ENCODE measurements around the gene CTRL. TPM values are rescaled to one million over a fixed set of nuclear protein-coding genes. Genes with fewer than 3 reads are reported as not detected.

The CTRL gene
- total RNA-seq, 2 donors from 2014 or later = 6.7 to 8.4 TPM

DNA sequence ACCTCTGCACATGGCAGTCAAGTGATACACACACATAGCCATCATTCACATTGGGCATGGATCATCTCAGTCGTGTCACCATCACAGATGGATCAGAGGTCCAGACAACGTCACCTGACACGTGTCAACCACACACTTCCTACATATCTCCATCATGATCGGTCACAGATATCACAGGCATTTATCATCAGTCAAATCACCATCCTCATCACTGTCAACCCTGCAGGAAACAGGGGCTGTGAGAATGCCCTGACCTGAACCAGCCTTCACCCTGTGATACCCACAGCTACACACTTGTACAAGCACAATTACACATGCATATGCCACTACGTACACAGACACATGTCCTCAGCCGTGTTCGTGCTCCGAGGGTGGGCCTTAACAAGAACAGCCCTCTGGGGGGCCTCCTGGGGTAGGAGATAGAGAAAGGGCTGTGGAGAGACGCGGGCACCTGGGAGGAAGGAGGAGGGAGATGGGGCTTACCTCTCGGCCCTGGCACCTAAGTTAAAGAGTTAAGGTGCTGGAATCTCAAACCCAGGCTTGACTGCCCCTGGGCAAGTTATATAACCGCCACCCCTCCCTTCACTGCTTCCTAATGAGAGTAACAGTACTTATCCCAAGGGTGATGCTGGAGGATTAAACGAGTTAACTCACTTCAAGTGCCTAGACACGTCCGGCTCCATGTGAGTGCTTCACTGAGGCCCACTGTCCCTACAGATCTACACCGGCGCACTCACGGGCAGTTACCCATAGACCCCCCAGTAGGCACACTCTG, 35.7 kb upstream of the CTRL start:
- ATAC-seq (no peak), DNase-seq (no peak)
- Mint-ChIP-seq H3K36me3 (ENCODE audit: low read depth) (no peaks in the 10 kb centered on the region), H3K27ac (peak overlapping the region; percentile 92), H3K4me3 (peak overlapping the region; percentile 98), H3K4me1 (peaks cover 20% of the 10 kb centered on the region), H3K27me3 (no peaks in the 10 kb centered on the region)
- H3K9me3 ChIP-seq (ENCODE audit: control insufficient read depth, low read length, poor library complexity, severe bottlenecking) = no peaks in the 10 kb centered on the region

DNA sequence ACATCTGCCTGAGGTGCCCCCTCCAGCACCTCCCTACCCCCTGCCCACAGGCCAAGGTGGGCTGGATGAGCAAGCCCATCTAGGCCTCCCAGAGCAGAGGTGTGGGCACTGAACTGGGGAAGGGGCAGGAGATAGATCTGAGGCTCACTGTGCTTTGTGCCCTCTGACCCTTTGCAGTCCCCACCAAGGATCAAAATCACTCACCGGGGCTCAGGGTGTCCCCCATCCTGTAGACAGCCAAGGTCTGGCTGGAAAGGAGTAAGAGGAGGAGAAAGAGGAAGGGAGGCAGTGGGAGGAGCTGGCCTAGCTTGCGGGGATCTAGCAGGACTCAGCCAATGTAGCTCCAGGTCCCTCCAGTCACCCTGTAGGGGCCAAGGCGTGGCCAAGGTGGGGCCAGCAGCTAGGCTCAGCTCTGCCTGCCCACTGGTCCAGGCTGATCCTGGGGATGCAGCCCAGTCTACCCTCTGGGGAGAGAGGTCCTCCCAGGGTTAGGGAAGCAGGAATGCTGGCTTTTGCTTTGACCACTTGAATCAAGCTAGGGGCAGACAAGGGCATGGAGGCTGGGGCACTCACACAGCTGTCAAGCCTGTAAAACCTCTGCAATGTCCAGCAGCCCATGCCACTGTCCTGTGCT, 35.0 kb upstream of the CTRL start:
- no peaks in the 10 kb centered on the region for H3K9me3 ChIP-seq (ENCODE audit: control insufficient read depth, low read length, poor library complexity, severe bottlenecking)
- Mint-ChIP-seq H3K4me1 (peaks cover 20% of the 10 kb centered on the region), H3K36me3 (ENCODE audit: low read depth) (no peaks in the 10 kb centered on the region), H3K4me3 (peak overlapping the region; percentile 98), H3K27me3 (no peaks in the 10 kb centered on the region), H3K27ac (peak overlapping the region; percentile 92)
- ATAC-seq (no peak), DNase-seq (no peak)

DNA sequence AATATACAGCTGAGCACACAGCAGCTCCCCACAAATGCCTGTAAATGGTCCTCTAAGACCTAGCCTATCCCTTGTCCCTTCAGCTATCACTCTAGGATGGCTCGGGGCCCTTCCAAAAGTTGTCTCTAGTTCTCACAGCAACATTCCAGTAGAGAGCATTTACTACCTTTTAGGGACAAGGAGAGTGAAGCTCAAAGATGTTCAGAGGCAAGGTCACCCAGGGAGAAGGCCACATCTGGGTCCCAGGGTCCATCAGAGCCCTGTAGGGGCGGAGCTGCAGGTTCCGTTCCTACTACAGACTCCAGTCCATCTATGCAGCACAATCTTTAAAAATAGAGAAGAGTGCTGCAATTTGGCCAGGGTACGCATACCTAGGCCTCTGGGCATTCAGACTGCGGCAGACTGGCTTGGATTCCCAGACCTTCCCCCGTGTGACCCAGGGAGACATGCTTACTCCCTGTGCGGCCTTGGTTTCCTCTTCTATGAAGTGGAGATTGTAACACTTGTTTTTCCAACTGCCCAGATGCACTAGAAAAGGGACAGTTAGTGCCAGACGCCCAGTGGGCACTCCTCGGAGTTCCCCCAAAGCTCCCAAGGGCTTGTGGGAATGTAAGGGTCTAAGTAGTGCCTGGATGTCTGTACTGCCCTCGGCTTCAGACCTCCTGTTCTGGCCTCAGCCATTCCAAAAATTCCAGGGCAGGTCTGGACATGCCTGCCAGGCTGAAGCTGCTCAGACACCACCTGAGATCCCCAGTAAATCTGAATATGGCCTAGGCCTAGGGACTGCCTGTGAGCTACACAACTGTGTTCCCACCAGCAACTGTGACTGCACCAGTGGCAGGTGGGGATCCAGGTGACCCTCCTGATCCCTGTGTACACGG, 34.2 kb upstream of the CTRL start:
- Mint-ChIP-seq H3K27me3 (no peaks in the 10 kb centered on the region), H3K27ac (no peak overlapping the region)
- ATAC-seq = no peak

DNA sequence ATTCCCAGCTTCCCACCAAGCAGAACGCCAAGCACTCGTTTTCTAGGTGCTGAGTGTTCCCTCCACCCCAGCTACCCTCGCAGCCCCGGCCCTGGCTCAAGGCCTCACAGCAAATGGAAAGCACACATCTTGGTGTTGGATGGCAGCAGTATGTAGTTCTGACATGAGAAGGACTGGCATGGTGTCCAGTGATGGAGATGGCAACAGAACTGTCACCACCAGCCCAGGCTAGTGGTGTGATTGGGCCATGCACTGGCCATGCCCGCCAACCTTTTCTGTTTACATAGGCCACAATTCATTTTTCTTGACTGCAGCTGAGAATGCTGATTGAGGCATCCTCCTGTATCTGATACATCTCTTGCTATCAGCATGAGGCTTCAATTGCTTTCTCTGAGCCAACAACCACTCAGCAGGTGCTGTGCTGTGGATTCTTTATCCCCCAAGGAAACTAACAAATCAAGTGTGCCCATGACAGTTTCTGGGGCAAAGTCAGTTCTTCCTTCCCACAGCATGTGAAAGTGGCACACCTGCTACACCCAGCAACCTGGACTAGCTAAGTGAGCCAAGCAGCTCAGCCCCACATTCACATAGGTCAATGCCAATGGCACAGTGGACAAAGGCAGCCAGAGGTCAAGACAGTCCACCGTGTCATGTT, 32.9 kb upstream of the CTRL start:
- Mint-ChIP-seq H3K36me3 (ENCODE audit: low read depth) (peaks cover 4% of the 10 kb centered on the region), H3K4me3 (no peak overlapping the region), H3K27ac (no peak overlapping the region), H3K27me3 (no peaks in the 10 kb centered on the region), H3K4me1 (peaks cover 20% of the 10 kb centered on the region)
- H3K9me3 ChIP-seq (ENCODE audit: control insufficient read depth, low read length, poor library complexity, severe bottlenecking) = no peaks in the 10 kb centered on the region
- ATAC-seq (no peak), DNase-seq (no peak)

More for the DNA sequence above, 34.2 kb upstream of the CTRL start:
- H3K4me3 Mint-ChIP-seq = no peak overlapping the region
- peaks cover 20% of the 10 kb centered on the region for H3K4me1 Mint-ChIP-seq
- no peaks in the 10 kb centered on the region for H3K9me3 ChIP-seq (ENCODE audit: control insufficient read depth, low read length, poor library complexity, severe bottlenecking)
- DNase-seq = no peak
- H3K36me3 Mint-ChIP-seq (ENCODE audit: low read depth) = no peaks in the 10 kb centered on the region

DNA sequence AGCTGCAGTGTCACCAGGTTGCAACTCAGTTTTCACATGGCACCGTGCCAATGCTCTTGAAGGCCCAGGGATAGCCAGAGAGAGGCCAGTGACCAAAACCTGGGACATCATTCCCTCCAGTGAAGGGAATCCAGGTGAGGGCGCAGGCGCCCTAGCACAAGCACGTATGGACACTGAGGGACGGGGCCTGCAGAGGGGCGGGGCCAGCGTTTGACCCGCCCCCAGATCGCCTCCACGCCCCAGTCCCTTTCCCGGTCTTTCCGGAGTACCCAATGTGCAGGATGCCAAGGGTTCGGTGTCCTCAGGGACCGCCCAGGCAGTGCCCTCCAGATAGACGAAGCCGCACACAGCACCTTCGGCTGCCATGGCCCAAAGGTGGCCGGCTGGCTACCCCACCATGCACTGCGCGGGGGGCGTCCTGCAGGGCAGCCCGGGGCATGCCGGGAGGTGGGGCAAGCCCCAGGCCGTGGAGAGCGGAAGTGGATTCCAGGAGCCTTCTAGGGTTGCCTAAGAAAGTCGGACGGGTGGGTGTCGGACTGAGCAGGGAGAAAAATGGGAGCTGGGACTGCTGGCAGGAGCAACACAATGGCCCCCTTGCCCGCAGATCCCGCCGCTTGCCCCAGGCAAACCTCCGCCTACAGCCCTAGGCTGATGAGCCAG, 32.1 kb upstream of the CTRL start:
- H3K4me3 Mint-ChIP-seq = no peak overlapping the region
- H3K27ac Mint-ChIP-seq = no peak overlapping the region
- H3K36me3 Mint-ChIP-seq (ENCODE audit: low read depth) = peaks cover 4% of the 10 kb centered on the region
- no peaks in the 10 kb centered on the region for H3K27me3 Mint-ChIP-seq
- peaks cover 17% of the 10 kb centered on the region for H3K4me1 Mint-ChIP-seq
- DNase-seq = no peak
- no peak for ATAC-seq
- H3K9me3 ChIP-seq (ENCODE audit: control insufficient read depth, low read length, poor library complexity, severe bottlenecking) = no peaks in the 10 kb centered on the region

DNA sequence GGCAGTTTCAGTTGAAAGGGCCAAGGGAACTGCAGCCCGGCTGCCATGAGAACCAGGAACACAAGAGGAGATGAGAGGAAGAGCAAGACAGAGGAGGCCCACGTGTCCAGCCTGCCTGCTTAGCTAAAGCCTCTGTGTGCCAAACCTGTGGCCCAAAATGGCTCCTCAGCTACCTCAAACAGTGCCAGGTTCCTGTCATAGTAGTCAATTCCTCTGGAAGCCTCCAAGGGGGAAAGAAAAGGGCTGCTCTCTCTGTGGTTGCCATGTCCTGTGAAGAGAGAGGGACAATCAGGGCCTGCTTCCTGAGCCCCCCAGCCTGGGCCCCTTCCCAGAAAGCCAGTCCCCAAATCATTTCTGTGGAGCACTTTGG, 31.6 kb upstream of the CTRL start:
- Mint-ChIP-seq H3K4me1 (peaks cover 20% of the 10 kb centered on the region), H3K36me3 (ENCODE audit: low read depth) (peaks cover 4% of the 10 kb centered on the region), H3K27ac (no peak overlapping the region), H3K4me3 (no peak overlapping the region), H3K27me3 (no peaks in the 10 kb centered on the region)
- DNase-seq = no peak
- ATAC-seq = no peak
- H3K9me3 ChIP-seq (ENCODE audit: control insufficient read depth, low read length, poor library complexity, severe bottlenecking) = no peaks in the 10 kb centered on the region

DNA sequence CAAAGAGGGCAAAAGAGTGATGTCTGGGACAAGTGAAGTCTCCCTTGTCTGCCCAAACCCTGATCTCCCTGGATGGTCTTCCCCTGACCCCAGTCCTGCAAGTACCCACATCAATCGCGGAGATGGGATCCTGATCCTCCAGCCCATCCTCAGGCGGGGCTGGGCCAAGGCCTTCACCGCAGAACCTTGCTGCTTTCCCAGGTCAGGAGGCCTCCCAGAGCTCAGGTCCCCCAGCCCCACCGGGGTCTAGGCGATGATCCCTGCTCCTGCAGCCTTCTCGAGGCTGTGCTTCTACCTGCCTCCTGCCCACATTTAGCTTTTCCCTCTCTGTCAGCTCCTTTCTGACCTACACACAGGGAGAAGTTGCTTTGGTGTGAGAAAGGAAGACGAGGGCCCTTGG, 30.5 kb upstream of the CTRL start:
- no peak for ATAC-seq
- Mint-ChIP-seq H3K4me1 (peaks cover 15% of the 10 kb centered on the region), H3K4me3 (no peak overlapping the region)

DNA sequence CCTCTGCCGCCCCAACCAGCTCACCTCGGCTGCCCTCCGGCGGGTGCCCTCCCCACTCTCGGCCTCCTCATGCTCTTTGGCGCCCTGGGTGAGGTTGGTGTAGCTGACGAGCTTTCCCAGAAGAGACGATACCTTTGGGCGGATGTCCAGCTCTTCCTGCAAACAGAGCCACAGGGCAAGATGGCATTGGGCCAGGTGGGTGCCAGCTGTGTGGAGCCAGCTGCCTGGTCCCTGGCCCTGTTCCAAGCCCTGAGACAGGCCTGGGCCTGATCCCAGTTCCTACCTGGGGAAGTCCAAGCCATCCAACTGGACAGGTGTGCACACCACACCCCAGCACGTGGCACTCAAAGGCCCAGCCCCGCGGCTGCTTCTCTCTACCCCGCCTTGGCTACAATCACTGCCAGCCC, 29.9 kb upstream of the CTRL start:
- Mint-ChIP-seq H3K4me1 (peaks cover 13% of the 10 kb centered on the region), H3K27ac (no peak overlapping the region), H3K27me3 (no peaks in the 10 kb centered on the region), H3K4me3 (no peak overlapping the region), H3K36me3 (ENCODE audit: low read depth) (peaks cover 4% of the 10 kb centered on the region)
- ATAC-seq (no peak), DNase-seq (no peak)
- H3K9me3 ChIP-seq (ENCODE audit: control insufficient read depth, low read length, poor library complexity, severe bottlenecking) = no peaks in the 10 kb centered on the region

More for the DNA sequence above, 30.5 kb upstream of the CTRL start:
- Mint-ChIP-seq H3K27me3 (no peaks in the 10 kb centered on the region), H3K36me3 (ENCODE audit: low read depth) (peaks cover 4% of the 10 kb centered on the region), H3K27ac (peak overlapping the region; percentile 37)
- no peaks in the 10 kb centered on the region for H3K9me3 ChIP-seq (ENCODE audit: control insufficient read depth, low read length, poor library complexity, severe bottlenecking)
- no peak for DNase-seq

DNA sequence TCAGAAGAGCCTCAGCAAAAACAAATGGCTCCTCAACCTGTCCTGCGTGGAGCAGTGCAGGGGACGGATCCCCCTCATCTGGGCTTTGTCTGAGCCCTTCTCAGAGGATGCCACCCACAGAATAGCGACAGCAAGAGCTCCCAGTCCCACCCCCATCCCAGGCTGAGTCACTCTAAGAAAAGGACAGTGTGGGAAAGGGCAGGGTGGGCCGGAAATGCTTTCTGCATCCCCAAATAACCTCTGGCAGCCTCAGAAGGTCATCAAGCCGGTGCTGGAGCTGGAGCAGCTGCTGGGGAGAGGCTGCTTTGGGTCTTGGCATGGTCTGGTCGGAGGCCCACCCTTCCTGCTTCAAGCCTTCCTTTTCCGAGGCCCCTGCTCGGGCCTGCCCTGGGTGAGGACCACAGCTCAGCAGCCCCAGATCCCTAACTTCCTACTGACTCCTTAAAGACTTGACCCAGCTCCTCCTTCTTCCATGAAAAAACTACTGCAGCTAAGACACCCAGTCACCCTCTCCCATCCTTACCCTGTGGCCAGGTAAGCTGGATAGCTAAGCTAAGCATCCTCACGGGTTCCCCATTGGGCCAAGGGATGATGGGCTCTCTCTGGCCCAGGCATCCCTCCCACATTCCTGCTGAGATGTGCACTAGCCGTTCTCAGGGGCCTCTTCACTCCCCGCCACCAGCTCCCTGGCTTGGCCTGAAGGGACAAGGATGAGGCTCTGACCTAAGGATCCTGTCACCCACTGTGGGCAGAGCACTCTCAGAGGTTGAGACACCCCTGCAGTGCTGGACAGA, 28.1 kb upstream of the CTRL start:
- H3K9me3 ChIP-seq (ENCODE audit: control insufficient read depth, low read length, poor library complexity, severe bottlenecking) = no peaks in the 10 kb centered on the region
- Mint-ChIP-seq H3K27me3 (no peaks in the 10 kb centered on the region), H3K4me1 (peaks cover 11% of the 10 kb centered on the region), H3K27ac (no peak overlapping the region), H3K36me3 (ENCODE audit: low read depth) (peaks cover 4% of the 10 kb centered on the region), H3K4me3 (no peak overlapping the region)
- no peak for DNase-seq
- no peak for ATAC-seq

DNA sequence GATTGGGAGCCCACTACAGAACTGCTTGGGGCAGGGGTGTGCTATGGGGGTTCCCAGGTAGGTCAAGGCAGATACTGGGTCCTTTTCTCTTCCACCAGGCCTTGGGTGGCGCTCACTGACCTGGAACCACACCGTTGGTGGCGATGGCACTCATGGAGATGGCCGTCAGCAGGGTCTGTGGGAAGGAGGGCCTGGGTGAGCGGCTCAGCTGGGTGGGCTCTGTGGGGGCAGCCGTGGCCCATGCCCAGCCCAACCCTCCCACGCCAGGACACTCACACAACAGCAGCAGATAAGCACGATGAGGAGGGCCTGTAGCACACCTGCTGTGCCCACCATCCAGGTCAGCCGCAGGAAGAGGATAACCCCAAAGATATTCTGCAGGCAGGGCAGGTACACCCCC, 26.0 kb upstream of the CTRL start:
- Mint-ChIP-seq H3K27me3 (no peaks in the 10 kb centered on the region), H3K4me1 (peaks cover 8% of the 10 kb centered on the region), H3K4me3 (no peak overlapping the region), H3K36me3 (ENCODE audit: low read depth) (peaks cover 4% of the 10 kb centered on the region), H3K27ac (no peak overlapping the region)
- DNase-seq (no peak), ATAC-seq (no peak)
- H3K9me3 ChIP-seq (ENCODE audit: control insufficient read depth, low read length, poor library complexity, severe bottlenecking) = no peaks in the 10 kb centered on the region

DNA sequence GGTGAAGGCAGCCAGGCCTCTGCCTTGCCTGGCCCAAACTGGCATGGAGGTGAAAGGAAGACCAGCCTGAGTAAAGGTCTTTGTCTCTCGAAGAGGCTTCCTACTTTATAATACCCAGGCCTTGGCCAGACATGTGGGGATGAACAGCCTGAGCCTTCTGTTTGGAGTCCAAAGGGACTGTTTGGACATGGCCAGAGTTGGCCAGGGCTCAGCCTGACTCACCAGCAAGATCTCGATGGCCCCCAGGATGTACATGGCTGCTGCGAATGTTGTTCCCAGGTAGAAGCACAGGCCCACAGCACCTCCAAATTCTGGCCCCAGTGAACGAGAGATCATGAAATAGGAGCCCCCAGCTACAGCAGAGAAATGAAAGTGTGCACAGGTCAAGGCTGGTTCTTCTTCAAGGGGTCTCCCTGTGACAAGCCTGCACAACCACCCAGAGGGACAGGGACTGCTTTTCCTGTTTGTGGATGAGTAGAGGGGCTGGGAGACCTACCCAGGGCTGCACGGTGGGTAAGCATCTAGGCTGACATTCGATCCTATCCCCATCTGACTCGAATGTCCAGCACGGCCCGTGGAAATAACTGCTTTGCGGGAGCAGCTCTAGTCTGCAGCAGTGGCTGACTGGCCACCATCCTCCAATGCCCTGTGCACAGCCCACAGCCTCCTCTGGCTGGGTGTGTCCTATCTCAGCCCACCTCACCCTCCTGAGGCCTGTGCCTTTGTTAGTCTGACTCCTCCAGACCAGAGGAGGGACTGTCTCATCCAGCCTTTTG, 22.9 kb upstream of the CTRL start:
- ATAC-seq = no peak
- H3K27ac Mint-ChIP-seq = no peak overlapping the region
- H3K4me1 Mint-ChIP-seq = peaks cover 5% of the 10 kb centered on the region
- no peaks in the 10 kb centered on the region for H3K9me3 ChIP-seq (ENCODE audit: control insufficient read depth, low read length, poor library complexity, severe bottlenecking)
- no peak for DNase-seq
- H3K36me3 Mint-ChIP-seq (ENCODE audit: low read depth) = no peaks in the 10 kb centered on the region
- H3K27me3 Mint-ChIP-seq = no peaks in the 10 kb centered on the region
- no peak overlapping the region for H3K4me3 Mint-ChIP-seq

Measured in T-helper 17 cell (primary cell).